ENCODE results near the gene PECR. TPM values are rescaled to one million over a fixed set of nuclear protein-coding genes. Genes with fewer than 3 reads are reported as not detected.
A peak's percentile ranks its signal among the peaks of the same experiment; 100 is the strongest.

PECR gene
- total and polyA plus RNA-seq, 4 donors = 31.8 to 152 (median 65.5) TPM

GRCh38 chr2:216082805-216083204 is 1.2 kb upstream of the PECR start:
- WGBS = 70% methylated on average over 3 of the region's 3 CpGs
- Histone ChIP-seq H3K9ac (ENCODE audit: low read depth in 1 of 2, low read length in 2 of 2) (no peak overlapping the region), H3K4me3 (ENCODE audit: low read depth in 1 of 3, low read length in 3 of 3) (no peak overlapping the region)

DNA sequence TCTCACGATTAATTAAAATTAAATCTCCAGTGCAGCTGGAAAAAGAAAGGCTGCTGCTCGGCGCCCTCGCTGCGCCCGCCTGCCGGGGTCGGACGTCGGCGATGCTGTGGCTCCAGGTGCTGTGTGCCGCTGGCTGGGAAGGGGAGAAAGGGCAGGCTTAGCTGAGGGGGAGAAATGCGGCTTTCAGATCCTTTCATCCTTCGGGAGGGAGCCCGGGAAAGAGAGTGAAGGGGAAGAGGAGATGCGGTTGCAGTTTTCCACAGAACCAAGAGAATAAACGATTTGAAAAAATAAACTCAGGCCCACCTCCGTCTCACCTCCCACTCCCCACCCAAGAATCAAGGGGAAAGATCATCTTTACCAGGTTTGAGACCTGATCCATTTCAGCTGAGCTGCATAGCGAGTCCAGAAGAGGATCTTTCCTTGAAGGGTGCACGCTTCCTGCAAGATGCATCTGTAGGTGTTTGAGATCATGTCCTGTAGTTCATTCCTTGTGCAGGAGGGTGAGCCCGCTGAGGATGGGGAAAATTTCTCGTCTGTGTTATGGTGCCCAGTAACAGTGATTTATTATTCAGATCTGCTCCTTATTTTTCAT is 605 bp upstream of the PECR start:
- Histone ChIP-seq H3K9me3 (ENCODE audit: control insufficient read depth in 4 of 4, low read length in 3 of 4) (no peaks in the 10 kb centered on the region), H3K36me3 (ENCODE audit: control insufficient read depth in 4 of 4, insufficient read depth in 3 of 4, low read depth in 1 of 4, low read length in 3 of 4) (no peaks in the 10 kb centered on the region), H3K4me3 (ENCODE audit: low read depth in 1 of 3, low read length in 3 of 3) (peak overlapping the region; percentile 63 to 66 (median 65)), H3K27me3 (ENCODE audit: control insufficient read depth in 4 of 4, insufficient read depth in 4 of 4, low read length in 3 of 4) (no peaks in the 10 kb centered on the region), H3K9ac (ENCODE audit: low read depth in 1 of 2, low read length in 2 of 2) (peak overlapping the region; percentile 1 to 62), H3K27ac (ENCODE audit: low read depth in 1 of 2, low read length in 2 of 2) (peak overlapping the region; percentile 13 to 62), H3K4me1 (ENCODE audit: control insufficient read depth in 4 of 4, insufficient read depth in 4 of 4, low read length in 3 of 4) (peaks cover 11 to 48% (median 39%) of the 10 kb centered on the region in 4 donors)
- WGBS = 16% methylated on average over 22 of the region's 22 CpGs
- TF ChIP-seq, protein P1, sequence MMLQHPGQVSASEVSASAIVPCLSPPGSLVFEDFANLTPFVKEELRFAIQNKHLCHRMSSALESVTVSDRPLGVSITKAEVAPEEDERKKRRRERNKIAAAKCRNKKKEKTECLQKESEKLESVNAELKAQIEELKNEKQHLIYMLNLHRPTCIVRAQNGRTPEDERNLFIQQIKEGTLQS (IDR thresholded peaks at IDR 0.05) = no peak
- TF ChIP-seq HNF4A (conservative IDR thresholded peaks at IDR 0.05) (no peak), GABPA (IDR thresholded peaks at IDR 0.05 in 1 of 2, conservative IDR thresholded peaks at IDR 0.05 in 1 of 2) (no peak), NR2F2 (IDR thresholded peaks at IDR 0.05) (no peak), JUND (IDR thresholded peaks at IDR 0.05) (no peak), EGR1 (IDR thresholded peaks at IDR 0.05; ENCODE audit: low read depth in 2 of 2) (no peak), FOXA2 (IDR thresholded peaks at IDR 0.05) (no peak), HNF4G (IDR thresholded peaks at IDR 0.05) (no peak), RAD21 (IDR thresholded peaks at IDR 0.05) (no peak), MAX (IDR thresholded peaks at IDR 0.05) (no peak), YY1 (IDR thresholded peaks at IDR 0.05) (no peak), FOXA1 (IDR thresholded peaks at IDR 0.05) (no peak), TAF1 (conservative IDR thresholded peaks at IDR 0.05) (no peak), SP1 (IDR thresholded peaks at IDR 0.05) (no peak), CTCF (IDR thresholded peaks at IDR 0.05; ENCODE audit: low read depth, low read length, missing input control) (no peak), RXRA (IDR thresholded peaks at IDR 0.05) (no peak)
- TF ChIP-seq, protein P2, sequence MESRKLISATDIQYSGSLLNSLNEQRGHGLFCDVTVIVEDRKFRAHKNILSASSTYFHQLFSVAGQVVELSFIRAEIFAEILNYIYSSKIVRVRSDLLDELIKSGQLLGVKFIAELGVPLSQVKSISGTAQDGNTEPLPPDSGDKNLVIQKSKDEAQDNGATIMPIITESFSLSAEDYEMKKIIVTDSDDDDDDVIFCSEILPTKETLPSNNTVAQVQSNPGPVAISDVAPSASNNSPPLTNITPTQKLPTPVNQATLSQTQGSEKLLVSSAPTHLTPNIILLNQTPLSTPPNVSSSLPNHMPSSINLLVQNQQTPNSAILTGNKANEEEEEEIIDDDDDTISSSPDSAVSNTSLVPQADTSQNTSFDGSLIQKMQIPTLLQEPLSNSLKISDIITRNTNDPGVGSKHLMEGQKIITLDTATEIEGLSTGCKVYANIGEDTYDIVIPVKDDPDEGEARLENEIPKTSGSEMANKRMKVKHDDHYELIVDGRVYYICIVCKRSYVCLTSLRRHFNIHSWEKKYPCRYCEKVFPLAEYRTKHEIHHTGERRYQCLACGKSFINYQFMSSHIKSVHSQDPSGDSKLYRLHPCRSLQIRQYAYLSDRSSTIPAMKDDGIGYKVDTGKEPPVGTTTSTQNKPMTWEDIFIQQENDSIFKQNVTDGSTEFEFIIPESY (IDR thresholded peaks at IDR 0.05) = no peak
- TF ChIP-seq, protein P3, sequence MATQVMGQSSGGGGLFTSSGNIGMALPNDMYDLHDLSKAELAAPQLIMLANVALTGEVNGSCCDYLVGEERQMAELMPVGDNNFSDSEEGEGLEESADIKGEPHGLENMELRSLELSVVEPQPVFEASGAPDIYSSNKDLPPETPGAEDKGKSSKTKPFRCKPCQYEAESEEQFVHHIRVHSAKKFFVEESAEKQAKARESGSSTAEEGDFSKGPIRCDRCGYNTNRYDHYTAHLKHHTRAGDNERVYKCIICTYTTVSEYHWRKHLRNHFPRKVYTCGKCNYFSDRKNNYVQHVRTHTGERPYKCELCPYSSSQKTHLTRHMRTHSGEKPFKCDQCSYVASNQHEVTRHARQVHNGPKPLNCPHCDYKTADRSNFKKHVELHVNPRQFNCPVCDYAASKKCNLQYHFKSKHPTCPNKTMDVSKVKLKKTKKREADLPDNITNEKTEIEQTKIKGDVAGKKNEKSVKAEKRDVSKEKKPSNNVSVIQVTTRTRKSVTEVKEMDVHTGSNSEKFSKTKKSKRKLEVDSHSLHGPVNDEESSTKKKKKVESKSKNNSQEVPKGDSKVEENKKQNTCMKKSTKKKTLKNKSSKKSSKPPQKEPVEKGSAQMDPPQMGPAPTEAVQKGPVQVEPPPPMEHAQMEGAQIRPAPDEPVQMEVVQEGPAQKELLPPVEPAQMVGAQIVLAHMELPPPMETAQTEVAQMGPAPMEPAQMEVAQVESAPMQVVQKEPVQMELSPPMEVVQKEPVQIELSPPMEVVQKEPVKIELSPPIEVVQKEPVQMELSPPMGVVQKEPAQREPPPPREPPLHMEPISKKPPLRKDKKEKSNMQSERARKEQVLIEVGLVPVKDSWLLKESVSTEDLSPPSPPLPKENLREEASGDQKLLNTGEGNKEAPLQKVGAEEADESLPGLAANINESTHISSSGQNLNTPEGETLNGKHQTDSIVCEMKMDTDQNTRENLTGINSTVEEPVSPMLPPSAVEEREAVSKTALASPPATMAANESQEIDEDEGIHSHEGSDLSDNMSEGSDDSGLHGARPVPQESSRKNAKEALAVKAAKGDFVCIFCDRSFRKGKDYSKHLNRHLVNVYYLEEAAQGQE (IDR thresholded peaks at IDR 0.05) = no peak
- no peak for DNase-seq (ENCODE audit: low spot score)

More at GRCh38 chr2:216082805-216083204, 1.2 kb upstream of the PECR start:
- TF ChIP-seq FOXA1 (IDR thresholded peaks at IDR 0.05) (no peak), CTCF (IDR thresholded peaks at IDR 0.05; ENCODE audit: low read depth, low read length, missing input control) (no peak)
- Histone ChIP-seq H3K9me3 (ENCODE audit: control insufficient read depth in 4 of 4, low read length in 3 of 4) (no peaks in the 10 kb centered on the region), H3K27me3 (ENCODE audit: control insufficient read depth in 4 of 4, insufficient read depth in 4 of 4, low read length in 3 of 4) (no peaks in the 10 kb centered on the region), H3K27ac (ENCODE audit: low read depth in 1 of 2, low read length in 2 of 2) (no peak overlapping the region), H3K4me1 (ENCODE audit: control insufficient read depth in 4 of 4, insufficient read depth in 4 of 4, low read length in 3 of 4) (peaks cover 11 to 48% (median 39%) of the 10 kb centered on the region in 4 donors), H3K36me3 (ENCODE audit: control insufficient read depth in 4 of 4, insufficient read depth in 3 of 4, low read depth in 1 of 4, low read length in 3 of 4) (no peaks in the 10 kb centered on the region)
- no peak for DNase-seq (ENCODE audit: low spot score)

Data from liver (tissue), 9 donors.